MCF 10A (cell line): Measurements from ENCODE around the gene TECR. TPM values are rescaled to one million over a fixed set of nuclear protein-coding genes. Genes with fewer than 3 reads are reported as not detected.

ENCODE experiments used
- BruUV-seq: library from RNA; stranded (reverse); fragments of 400-500 nt; replicated peaks from 2 replicates; lab custom pipeline; 2021; lab: Mats Ljungman, UMichigan
- CTCF ChIA-PET: fragments of 300-600 bp; sonication (Branson Sonifier 250); formaldehyde crosslinking; extraction: SDS; loops from one replicate; lab custom pipeline; 2021; ENCODE audit warnings: antibody characterized with exemption, inconsistent platforms; lab: Yijun Ruan, JAX
- POLR2A ChIA-PET: fragments of 300-600, 350-650 bp; sonication (Branson Sonifier 250); formaldehyde crosslinking; extraction: SDS; loops from one replicate; lab custom pipeline; 2020; ENCODE audit warnings: antibody characterized with exemption, inconsistent platforms; lab: Yijun Ruan, JAX
- DNase-seq: peaks from one replicate; pipeline ENCODE4 v3.0.0-alpha.2; 2018; ENCODE audit not compliant: unreplicated experiment
- H3K27ac Mint-ChIP-seq: one replicate; pipeline ENCODE4 v1.8.0; 2022; ENCODE audit warnings: mild to moderate bottlenecking, low read depth, mixed read lengths; ENCODE audit not compliant: unreplicated experiment
- H3K27me3 Mint-ChIP-seq: one replicate; pipeline ENCODE4 v1.8.0; 2022; ENCODE audit warnings: mixed read lengths; ENCODE audit not compliant: insufficient read depth, unreplicated experiment
- H3K36me3 Mint-ChIP-seq: one replicate; pipeline ENCODE4 v1.8.0; 2022; ENCODE audit warnings: mild to moderate bottlenecking, moderate library complexity, mixed read lengths; ENCODE audit not compliant: insufficient read depth, unreplicated experiment
- H3K4me1 Mint-ChIP-seq: one replicate; pipeline ENCODE4 v1.8.0; 2022; ENCODE audit warnings: mixed read lengths; ENCODE audit not compliant: insufficient read depth, unreplicated experiment
- H3K4me3 Mint-ChIP-seq: one replicate; pipeline ENCODE4 v1.8.0; 2022; ENCODE audit warnings: mild to moderate bottlenecking, moderate library complexity, mixed read lengths; ENCODE audit not compliant: unreplicated experiment
- H3K9me3 Mint-ChIP-seq: one replicate; pipeline ENCODE4 v1.8.0; 2022; ENCODE audit warnings: mixed read lengths; ENCODE audit not compliant: unreplicated experiment
- intact Hi-C: fragments of 100-400 bp; cut with micrococcal nuclease; formaldehyde crosslinking; loops from 2 replicates; pipeline ENCODE4 v1.14.1; 2022
- total RNA-seq: library from RNA; stranded (reverse); gene quantifications from 2 replicates; pipeline ENCODE4 v1.2.3, GENCODE V29; 2022
- TF ChIP-seq, protein P1 (sequence below): fragments of 200-600 bp; IDR thresholded peaks from one replicate; pipeline ENCODE4 v1.8.0; 2022; ENCODE audit warnings: antibody characterized with exemption, mild to moderate bottlenecking; ENCODE audit not compliant: unreplicated experiment

TECR gene
- total RNA-seq, 1 experiment from 2014 or later = 106 TPM

DNA sequence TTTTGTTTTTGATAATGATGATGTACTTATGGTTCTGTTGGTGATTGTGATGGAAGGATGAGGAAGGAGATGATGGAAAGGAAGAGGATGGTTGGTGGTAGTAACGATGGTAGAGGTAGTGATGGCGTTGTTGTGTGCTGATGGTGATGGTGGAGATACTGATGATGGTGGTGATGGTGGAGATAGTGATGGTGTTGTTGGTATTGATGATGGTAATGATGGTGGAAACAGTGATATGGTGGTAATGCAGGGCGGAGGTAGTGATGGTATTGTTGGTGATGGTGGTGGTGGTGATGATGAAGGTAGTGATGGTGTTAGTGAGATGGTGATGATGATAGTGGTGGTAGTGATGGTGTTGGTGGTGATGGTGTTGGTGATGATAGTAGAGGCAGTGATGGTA is 66.2 kb downstream of the TECR start:
- Mint-ChIP-seq H3K36me3 (no peaks in the 10 kb centered on the region), H3K27me3 (no peaks in the 10 kb centered on the region), H3K4me1 (no peaks in the 10 kb centered on the region), H3K9me3 (peaks cover 19% of the 10 kb centered on the region), H3K27ac (no peak overlapping the region), H3K4me3 (no peak overlapping the region)
- BruUV-seq = no TSS peak
- intact Hi-C loops = no loop called here
- ChIA-PET CTCF (no interaction called here), POLR2A (interaction anchor here (0.7 kb wide), 1 partner anchor 56 kb away, joined by 3 read pairs; no protein-coding TSS in a partner anchor)
- TF ChIP-seq, protein P1, sequence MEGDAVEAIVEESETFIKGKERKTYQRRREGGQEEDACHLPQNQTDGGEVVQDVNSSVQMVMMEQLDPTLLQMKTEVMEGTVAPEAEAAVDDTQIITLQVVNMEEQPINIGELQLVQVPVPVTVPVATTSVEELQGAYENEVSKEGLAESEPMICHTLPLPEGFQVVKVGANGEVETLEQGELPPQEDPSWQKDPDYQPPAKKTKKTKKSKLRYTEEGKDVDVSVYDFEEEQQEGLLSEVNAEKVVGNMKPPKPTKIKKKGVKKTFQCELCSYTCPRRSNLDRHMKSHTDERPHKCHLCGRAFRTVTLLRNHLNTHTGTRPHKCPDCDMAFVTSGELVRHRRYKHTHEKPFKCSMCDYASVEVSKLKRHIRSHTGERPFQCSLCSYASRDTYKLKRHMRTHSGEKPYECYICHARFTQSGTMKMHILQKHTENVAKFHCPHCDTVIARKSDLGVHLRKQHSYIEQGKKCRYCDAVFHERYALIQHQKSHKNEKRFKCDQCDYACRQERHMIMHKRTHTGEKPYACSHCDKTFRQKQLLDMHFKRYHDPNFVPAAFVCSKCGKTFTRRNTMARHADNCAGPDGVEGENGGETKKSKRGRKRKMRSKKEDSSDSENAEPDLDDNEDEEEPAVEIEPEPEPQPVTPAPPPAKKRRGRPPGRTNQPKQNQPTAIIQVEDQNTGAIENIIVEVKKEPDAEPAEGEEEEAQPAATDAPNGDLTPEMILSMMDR = no peak
- DNase-seq = no peak

DNA sequence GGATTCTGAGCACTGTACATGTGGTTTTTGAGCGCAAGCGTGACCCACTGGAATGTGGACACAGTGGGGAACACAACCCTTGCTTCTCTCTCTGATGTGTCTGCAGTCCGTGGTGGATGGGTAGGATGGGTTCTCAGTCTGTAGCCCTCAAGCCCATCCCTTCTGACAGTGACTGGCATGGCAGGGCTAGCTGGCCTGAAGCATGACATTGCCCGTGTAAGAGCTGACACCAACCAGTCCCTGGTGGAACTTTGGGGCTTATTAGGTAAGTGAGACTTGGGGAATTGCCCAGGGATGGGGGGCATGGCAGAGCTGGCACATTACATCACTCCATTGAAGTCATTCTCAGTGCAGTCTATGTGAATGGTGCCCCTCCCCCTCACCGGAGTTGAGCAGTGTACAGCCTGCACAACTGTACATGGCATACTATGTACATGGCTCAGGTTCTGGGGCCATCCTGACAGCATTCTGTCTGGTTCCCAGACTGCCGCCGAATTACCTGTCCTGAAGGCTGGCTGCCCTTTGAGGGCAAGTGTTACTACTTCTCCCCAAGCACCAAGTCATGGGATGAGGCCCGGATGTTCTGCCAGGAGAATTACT is 70.3 kb downstream of the TECR start:
- no peaks in the 10 kb centered on the region for H3K4me1 Mint-ChIP-seq
- TF ChIP-seq, protein P1 = no peak
- peaks cover 19% of the 10 kb centered on the region for H3K9me3 Mint-ChIP-seq
- H3K27ac Mint-ChIP-seq = no peak overlapping the region
- CTCF ChIA-PET = no interaction called here
- no peak overlapping the region for H3K4me3 Mint-ChIP-seq
- H3K36me3 Mint-ChIP-seq = no peaks in the 10 kb centered on the region
- no peaks in the 10 kb centered on the region for H3K27me3 Mint-ChIP-seq
- intact Hi-C loops = no loop called here
- no TSS peak for BruUV-seq
- POLR2A ChIA-PET = no interaction called here
- DNase-seq = no peak

DNA sequence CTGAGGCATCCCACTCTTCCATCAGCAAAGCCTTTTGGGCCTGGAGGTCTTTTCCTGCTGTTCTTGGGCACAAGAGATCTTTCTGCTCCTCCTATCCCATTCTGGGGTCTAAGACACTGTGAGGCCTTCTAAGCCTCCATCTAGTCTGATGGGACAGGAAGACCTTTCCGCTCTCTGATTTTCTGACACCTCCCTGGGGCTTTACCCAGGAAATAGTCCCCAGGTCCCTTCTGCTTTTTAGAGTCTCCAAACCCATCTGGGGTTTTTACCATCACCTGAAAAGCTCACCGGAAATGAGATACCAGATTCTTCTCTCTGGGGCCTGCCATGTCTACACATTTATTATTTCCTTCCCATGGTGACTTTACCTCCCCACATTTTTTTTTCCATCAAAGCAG is 74.6 kb downstream of the TECR start:
- no TSS peak for BruUV-seq
- H3K4me1 Mint-ChIP-seq = no peaks in the 10 kb centered on the region
- no peak overlapping the region for H3K27ac Mint-ChIP-seq
- TF ChIP-seq, protein P1 = no peak
- POLR2A ChIA-PET = no interaction called here
- H3K4me3 Mint-ChIP-seq = no peak overlapping the region
- intact Hi-C loops = no loop called here
- no peaks in the 10 kb centered on the region for H3K9me3 Mint-ChIP-seq
- H3K36me3 Mint-ChIP-seq = no peaks in the 10 kb centered on the region
- CTCF ChIA-PET = no interaction called here
- DNase-seq = no peak
- no peaks in the 10 kb centered on the region for H3K27me3 Mint-ChIP-seq

DNA sequence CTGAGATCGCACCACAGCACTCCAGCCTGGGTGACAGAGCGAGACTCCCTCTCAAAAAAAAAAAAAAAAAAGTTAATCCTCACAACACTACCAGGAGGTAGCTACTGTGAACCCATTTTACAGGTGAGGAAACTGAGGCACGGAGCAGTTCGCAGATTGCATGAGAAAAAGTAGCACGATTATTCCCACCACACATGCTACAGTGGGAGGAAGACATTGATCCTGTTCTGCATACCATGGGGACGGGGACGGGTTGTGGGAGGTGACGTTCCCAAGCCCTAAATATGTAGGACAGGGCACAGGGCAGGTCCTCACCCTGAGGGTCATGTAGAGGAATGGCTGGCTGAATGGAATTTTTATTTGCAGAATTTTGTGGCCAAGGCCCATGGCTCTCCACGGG is 77.2 kb downstream of the TECR start:
- Mint-ChIP-seq H3K9me3 (no peaks in the 10 kb centered on the region), H3K27ac (no peak overlapping the region), H3K36me3 (no peaks in the 10 kb centered on the region), H3K27me3 (no peaks in the 10 kb centered on the region), H3K4me1 (no peaks in the 10 kb centered on the region), H3K4me3 (no peak overlapping the region)
- intact Hi-C loops = no loop called here
- POLR2A ChIA-PET = interaction anchor here (0.7 kb wide), 1 partner anchor 33 kb away, joined by 3 read pairs; no protein-coding TSS in a partner anchor
- CTCF ChIA-PET = interaction anchor here (1.5 kb wide), 1 partner anchor 32 kb away, joined by 4 read pairs; no protein-coding TSS in a partner anchor
- BruUV-seq = no TSS peak
- TF ChIP-seq, protein P1 = no peak
- DNase-seq = no peak
